Measurements from ENCODE around the gene MCL1. TPM values are rescaled to one million over a fixed set of nuclear protein-coding genes. Genes with fewer than 3 reads are reported as not detected.

The MCL1 gene
- total RNA-seq, 3 donors from 2014 or later (not counting 1 experiment from before 2014, with no cell fraction given), result 929 to 1,396 (median 938) TPM

DNA sequence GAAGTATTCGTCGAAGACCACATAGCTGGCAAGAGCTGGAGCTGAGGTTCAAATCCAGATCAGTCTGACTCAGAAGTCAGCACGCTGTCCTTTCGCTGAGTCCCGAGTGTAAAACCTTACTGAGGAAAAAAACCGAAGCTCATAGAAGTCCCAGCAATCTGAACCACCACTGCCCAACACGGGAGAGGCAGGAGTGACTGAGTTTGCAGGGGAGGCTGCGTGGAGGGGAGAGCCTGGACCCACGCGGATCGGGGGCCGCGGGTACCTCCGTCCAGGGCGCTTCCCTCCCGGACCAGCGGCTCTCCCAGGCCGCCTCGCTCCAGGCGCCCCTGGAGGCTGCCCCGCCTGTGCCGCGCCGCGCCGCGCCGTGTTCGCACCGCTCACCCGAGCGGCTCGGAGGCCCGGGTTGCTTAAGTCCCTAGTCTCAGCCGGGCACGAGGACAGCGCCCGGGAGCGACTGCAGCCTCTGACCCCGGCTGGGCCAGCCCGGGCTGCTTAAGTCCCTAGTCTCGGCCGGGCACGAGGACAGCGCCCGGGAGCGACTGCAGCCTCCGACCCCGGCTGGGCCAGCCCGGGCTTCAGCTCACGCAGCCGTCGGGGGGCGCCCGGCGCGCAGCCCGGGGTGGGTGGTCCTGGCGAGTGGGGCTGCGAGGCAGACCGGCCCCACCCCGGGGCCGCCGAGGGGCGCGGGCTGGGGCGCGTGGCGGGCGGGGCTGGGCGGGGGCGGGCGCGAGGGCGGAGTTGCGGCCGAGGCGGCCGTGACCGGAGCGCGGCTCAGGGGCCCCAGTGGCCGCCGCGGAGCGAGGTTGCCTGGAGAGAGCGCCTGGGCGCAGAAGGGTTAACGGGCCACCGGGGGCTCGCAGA lies 30.5 kb downstream of the MCL1 start, which contains the start of gene ADAMTSL4:
Gene ADAMTSL4, plus strand, starts transcription at position 777 of the 864 bp plus-strand sequence. CDS start 2,881 bp downstream, outside the sequence.
- intact Hi-C loops (cut with micrococcal nuclease), result no loop called here
- no peaks in the 10 kb centered on the region for H3K9me3 ChIP-seq (ENCODE audit: control insufficient read depth, insufficient read depth, low read length)
- Mint-ChIP-seq H3K36me3 (no peaks in the 10 kb centered on the region), H3K4me1 (peaks cover 4 to 27% of the 10 kb centered on the region in 2 donors), H3K27ac (peak within 1 kb of the TSS in 1 of 2 donors; percentile 58), H3K27me3 (ENCODE audit: low read depth in 2 of 2) (peaks cover 0 to 15% of the 10 kb centered on the region in 2 donors), H3K9me3 (no peaks in the 10 kb centered on the region), H3K4me3 (peak within 1 kb of the TSS; percentile 84)
- peak; percentile 73 to 78 (median 75) for ATAC-seq
- no peak within 1 kb of the TSS for H3K27ac ChIP-seq (ENCODE audit: low read length)
- under 1% methylated on average over 91 of the region's 91 CpGs for WGBS (ENCODE audit: insufficient coverage)
- H3K4me1 ChIP-seq (ENCODE audit: control insufficient read depth, insufficient read depth, low read length), result peaks cover 43% of the 10 kb centered on the region
- H3K27me3 ChIP-seq (ENCODE audit: control insufficient read depth, insufficient read depth, low read length), result peaks cover 4% of the 10 kb centered on the region
- no peaks in the 10 kb centered on the region for H3K36me3 ChIP-seq (ENCODE audit: control insufficient read depth, insufficient read depth, low read length)
- peak within 1 kb of the TSS; percentile 28 for H3K4me3 ChIP-seq (ENCODE audit: low read length)
- peak; percentile 41 to 59 for DNase-seq
- TF ChIP-seq, protein P1, sequence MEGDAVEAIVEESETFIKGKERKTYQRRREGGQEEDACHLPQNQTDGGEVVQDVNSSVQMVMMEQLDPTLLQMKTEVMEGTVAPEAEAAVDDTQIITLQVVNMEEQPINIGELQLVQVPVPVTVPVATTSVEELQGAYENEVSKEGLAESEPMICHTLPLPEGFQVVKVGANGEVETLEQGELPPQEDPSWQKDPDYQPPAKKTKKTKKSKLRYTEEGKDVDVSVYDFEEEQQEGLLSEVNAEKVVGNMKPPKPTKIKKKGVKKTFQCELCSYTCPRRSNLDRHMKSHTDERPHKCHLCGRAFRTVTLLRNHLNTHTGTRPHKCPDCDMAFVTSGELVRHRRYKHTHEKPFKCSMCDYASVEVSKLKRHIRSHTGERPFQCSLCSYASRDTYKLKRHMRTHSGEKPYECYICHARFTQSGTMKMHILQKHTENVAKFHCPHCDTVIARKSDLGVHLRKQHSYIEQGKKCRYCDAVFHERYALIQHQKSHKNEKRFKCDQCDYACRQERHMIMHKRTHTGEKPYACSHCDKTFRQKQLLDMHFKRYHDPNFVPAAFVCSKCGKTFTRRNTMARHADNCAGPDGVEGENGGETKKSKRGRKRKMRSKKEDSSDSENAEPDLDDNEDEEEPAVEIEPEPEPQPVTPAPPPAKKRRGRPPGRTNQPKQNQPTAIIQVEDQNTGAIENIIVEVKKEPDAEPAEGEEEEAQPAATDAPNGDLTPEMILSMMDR (IDR thresholded peaks at IDR 0.05), result no peak

DNA sequence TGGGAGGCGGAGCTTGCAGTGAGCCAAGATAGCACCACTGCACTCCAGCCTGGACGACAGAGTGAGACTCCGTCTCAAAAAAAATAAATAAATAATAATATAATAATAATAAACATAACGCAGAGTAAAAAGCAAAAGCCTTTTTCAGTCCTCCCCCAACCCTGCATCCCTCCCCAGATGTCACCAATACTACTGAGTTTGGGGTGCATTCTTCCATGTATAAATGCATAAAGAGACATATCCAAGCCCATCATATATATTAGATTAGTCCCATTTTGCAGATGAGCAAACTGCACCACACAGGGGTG lies 31.1 kb downstream of the MCL1 start:
- no peaks in the 10 kb centered on the region for H3K9me3 Mint-ChIP-seq
- H3K4me1 ChIP-seq (ENCODE audit: control insufficient read depth, insufficient read depth, low read length), result peaks cover 43% of the 10 kb centered on the region
- H3K4me3 Mint-ChIP-seq, result peak overlapping the region; percentile 80
- H3K36me3 Mint-ChIP-seq, result no peaks in the 10 kb centered on the region
- H3K27me3 ChIP-seq (ENCODE audit: control insufficient read depth, insufficient read depth, low read length), result peaks cover 4% of the 10 kb centered on the region
- no peaks in the 10 kb centered on the region for H3K9me3 ChIP-seq (ENCODE audit: control insufficient read depth, insufficient read depth, low read length)
- peaks cover 4 to 27% of the 10 kb centered on the region in 2 donors for H3K4me1 Mint-ChIP-seq
- no peak for ATAC-seq
- no peak overlapping the region for H3K27ac Mint-ChIP-seq
- WGBS (ENCODE audit: insufficient coverage), result 100% methylated on average over 1 of the region's 4 CpGs
- TF ChIP-seq, protein P1 (IDR thresholded peaks at IDR 0.05), result no peak
- no peak overlapping the region for H3K4me3 ChIP-seq (ENCODE audit: low read length)
- H3K27ac ChIP-seq (ENCODE audit: low read length), result no peak overlapping the region
- intact Hi-C loops (cut with micrococcal nuclease), result no loop called here
- DNase-seq, result no peak
- peaks cover 0 to 15% of the 10 kb centered on the region in 2 donors for H3K27me3 Mint-ChIP-seq (ENCODE audit: low read depth in 2 of 2)
- H3K36me3 ChIP-seq (ENCODE audit: control insufficient read depth, insufficient read depth, low read length), result no peaks in the 10 kb centered on the region

DNA sequence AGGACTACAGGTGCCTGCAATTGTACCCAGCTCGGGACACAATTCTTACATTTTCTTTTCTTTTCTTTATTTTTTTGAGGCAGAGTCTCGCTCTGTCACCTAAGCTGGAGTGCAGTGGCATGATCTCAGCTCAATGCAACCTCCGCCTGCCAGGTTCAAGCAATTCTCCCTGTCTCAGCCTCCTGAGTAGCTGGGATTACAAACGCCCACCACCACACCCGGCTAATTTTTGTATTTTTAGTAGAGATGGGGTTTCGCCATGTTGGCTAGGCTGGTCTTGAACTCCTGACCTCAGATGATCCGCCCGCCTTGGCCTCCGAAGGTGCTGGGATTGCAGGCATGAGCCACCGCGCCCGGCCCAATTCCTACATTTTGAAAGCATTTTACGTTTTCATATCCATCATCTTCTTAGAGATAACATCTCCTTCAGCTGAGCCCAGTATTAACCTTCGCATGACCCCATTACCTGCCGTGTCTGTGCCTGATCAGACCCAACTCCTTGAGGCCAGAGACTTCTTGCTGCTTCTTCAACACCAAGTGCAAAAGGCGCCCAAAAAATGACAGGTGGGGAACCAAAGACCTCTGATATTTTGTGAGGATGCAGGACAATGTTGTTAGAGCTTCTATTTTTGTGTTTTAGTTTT lies 33.0 kb downstream of the MCL1 start:
- Histone ChIP-seq H3K36me3 (ENCODE audit: control insufficient read depth, insufficient read depth, low read length) (no peaks in the 10 kb centered on the region), H3K27me3 (ENCODE audit: control insufficient read depth, insufficient read depth, low read length) (peaks cover 4% of the 10 kb centered on the region), H3K4me3 (ENCODE audit: low read length) (no peak overlapping the region), H3K9me3 (ENCODE audit: control insufficient read depth, insufficient read depth, low read length) (no peaks in the 10 kb centered on the region), H3K4me1 (ENCODE audit: control insufficient read depth, insufficient read depth, low read length) (peaks cover 24% of the 10 kb centered on the region), H3K27ac (ENCODE audit: low read length) (no peak overlapping the region)
- ATAC-seq (no peak), DNase-seq (no peak)
- Mint-ChIP-seq H3K27me3 (ENCODE audit: low read depth in 2 of 2) (peaks cover 0 to 15% of the 10 kb centered on the region in 2 donors), H3K36me3 (no peaks in the 10 kb centered on the region), H3K27ac (no peak overlapping the region), H3K4me3 (peak overlapping the region; percentile 9), H3K4me1 (peaks cover 4 to 14% of the 10 kb centered on the region in 2 donors), H3K9me3 (no peaks in the 10 kb centered on the region)
- TF ChIP-seq, protein P1 (IDR thresholded peaks at IDR 0.05), result no peak
- 91% methylated on average over 14 of the region's 16 CpGs for WGBS (ENCODE audit: insufficient coverage)
- intact Hi-C loops (cut with micrococcal nuclease), result no loop called here
